Measurements from ENCODE around the gene MYBL2.

The MYBL2 gene

GRCh38 chr20:43727980-43728590, 61.2 kb downstream of the MYBL2 start:
- Histone ChIP-seq H3K27me3 (ENCODE audit: control insufficient read depth, insufficient read depth, low read length) (no peaks in the 10 kb centered on the region), H3K9ac (ENCODE audit: low read length) (no peak overlapping the region), H3K9me3 (ENCODE audit: control insufficient read depth, low read length) (no peaks in the 10 kb centered on the region), H3K36me3 (ENCODE audit: control insufficient read depth, insufficient read depth, low read length) (no peaks in the 10 kb centered on the region), H3K4me3 (ENCODE audit: low read length) (no peak overlapping the region), H3K4me1 (ENCODE audit: control insufficient read depth, insufficient read depth, low read length) (no peaks in the 10 kb centered on the region)

GRCh38 chr20:43728686-43729255, 61.9 kb downstream of the MYBL2 start:
- H3K4me1 ChIP-seq (ENCODE audit: control insufficient read depth, insufficient read depth, low read length) = no peaks in the 10 kb centered on the region

GRCh38 chr20:43731469-43731868, 64.6 kb downstream of the MYBL2 start:
- no peaks in the 10 kb centered on the region for H3K27me3 ChIP-seq (ENCODE audit: control insufficient read depth, insufficient read depth, low read length)
- H3K9me3 ChIP-seq (ENCODE audit: control insufficient read depth, low read length) = no peaks in the 10 kb centered on the region
- H3K4me1 ChIP-seq (ENCODE audit: control insufficient read depth, insufficient read depth, low read length) = peaks cover under 1% of the 10 kb centered on the region
- H3K36me3 ChIP-seq (ENCODE audit: control insufficient read depth, insufficient read depth, low read length) = no peaks in the 10 kb centered on the region
- no peak overlapping the region for H3K4me3 ChIP-seq (ENCODE audit: low read length)
- no peak overlapping the region for H3K9ac ChIP-seq (ENCODE audit: low read length)

More at GRCh38 chr20:43728686-43729255, 61.9 kb downstream of the MYBL2 start:
- Histone ChIP-seq H3K9ac (ENCODE audit: low read length) (no peak overlapping the region), H3K27me3 (ENCODE audit: control insufficient read depth, insufficient read depth, low read length) (no peaks in the 10 kb centered on the region), H3K36me3 (ENCODE audit: control insufficient read depth, insufficient read depth, low read length) (no peaks in the 10 kb centered on the region), H3K9me3 (ENCODE audit: control insufficient read depth, low read length) (no peaks in the 10 kb centered on the region), H3K4me3 (ENCODE audit: low read length) (no peak overlapping the region)

DNA sequence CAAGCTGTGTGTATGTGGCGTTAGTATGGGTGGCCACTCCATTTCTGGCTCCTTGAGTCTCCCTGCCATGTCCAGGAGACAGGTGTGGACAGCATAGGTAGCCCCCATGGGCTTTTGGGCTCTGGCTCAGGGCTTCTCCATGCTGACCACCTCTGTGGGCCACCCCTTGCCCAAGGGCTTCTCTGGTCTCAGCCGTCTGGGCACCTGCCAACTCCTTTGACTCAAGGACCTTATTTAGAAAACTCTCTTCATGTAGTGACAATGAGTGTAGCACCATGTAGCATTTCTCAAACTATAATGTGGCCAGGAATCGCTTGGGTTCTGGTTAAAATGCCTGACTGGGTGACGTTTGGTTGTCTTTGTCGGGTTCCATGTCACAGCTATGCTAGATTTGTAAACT, 65.0 kb downstream of the MYBL2 start:
- no peaks in the 10 kb centered on the region for H3K27me3 ChIP-seq (ENCODE audit: control insufficient read depth, insufficient read depth, low read length)

DNA sequence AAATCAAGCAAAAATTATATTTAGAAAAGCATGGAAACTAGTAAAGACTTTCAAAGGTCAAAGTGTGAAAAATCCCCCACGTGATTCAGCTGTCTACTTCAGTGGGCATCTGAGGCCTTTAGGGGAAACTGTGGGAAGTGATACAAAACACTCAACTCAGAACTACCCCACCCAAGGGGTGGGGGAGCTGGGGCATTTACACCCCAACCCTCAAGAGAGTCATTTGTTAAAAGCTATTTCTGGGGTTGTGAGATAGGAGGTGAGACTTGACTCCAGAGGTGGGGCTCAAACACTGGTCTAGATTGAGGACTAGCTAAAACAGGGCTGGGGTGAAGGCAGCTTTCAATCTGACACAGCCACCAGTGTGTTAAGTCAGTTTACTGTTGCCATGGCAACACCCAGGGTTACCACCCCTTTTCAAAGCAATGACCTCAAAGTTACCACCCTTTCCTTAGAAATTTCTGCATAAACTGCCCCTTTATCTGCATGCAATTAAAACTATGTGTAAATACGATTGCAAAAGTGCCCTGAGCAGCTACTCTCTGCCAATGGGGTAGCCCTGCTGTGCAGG, 69.8 kb downstream of the MYBL2 start:
- peaks cover 16% of the 10 kb centered on the region for H3K4me1 ChIP-seq (ENCODE audit: control insufficient read depth, insufficient read depth, low read length)
- no peaks in the 10 kb centered on the region for H3K9me3 ChIP-seq (ENCODE audit: control insufficient read depth, low read length)
- H3K36me3 ChIP-seq (ENCODE audit: control insufficient read depth, insufficient read depth, low read length) = no peaks in the 10 kb centered on the region
- no peaks in the 10 kb centered on the region for H3K27me3 ChIP-seq (ENCODE audit: control insufficient read depth, insufficient read depth, low read length)
- no peak overlapping the region for H3K4me3 ChIP-seq (ENCODE audit: low read length)
- no peak overlapping the region for H3K9ac ChIP-seq (ENCODE audit: low read length)

More for the DNA sequence above, 65.0 kb downstream of the MYBL2 start:
- Histone ChIP-seq H3K36me3 (ENCODE audit: control insufficient read depth, insufficient read depth, low read length) (no peaks in the 10 kb centered on the region), H3K4me3 (ENCODE audit: low read length) (no peak overlapping the region), H3K9me3 (ENCODE audit: control insufficient read depth, low read length) (no peaks in the 10 kb centered on the region), H3K4me1 (ENCODE audit: control insufficient read depth, insufficient read depth, low read length) (peaks cover 5% of the 10 kb centered on the region), H3K9ac (ENCODE audit: low read length) (no peak overlapping the region)

DNA sequence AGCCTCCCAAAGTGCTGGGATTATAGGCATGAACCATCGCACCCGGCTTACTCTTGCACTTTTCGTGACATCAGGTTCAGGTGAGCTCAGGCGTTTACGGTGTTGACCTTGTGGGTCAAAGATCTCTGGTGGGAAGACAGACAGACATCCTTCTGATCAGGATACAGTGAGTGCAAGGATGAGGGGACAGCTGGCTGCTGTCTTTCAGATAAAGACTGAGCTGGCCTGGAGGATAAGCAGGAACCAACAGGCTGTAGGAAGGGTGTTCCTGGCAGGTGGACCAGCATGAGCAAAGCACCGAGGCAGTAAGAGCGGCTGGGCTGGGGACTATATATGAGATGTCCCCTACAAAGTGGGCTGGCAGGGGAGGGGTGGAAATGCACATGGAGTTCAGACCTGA, 71.0 kb downstream of the MYBL2 start:
- H3K27me3 ChIP-seq (ENCODE audit: control insufficient read depth, insufficient read depth, low read length) = no peaks in the 10 kb centered on the region
- H3K9ac ChIP-seq (ENCODE audit: low read length) = no peak overlapping the region
- H3K4me3 ChIP-seq (ENCODE audit: low read length) = no peak overlapping the region
- peaks cover 16% of the 10 kb centered on the region for H3K4me1 ChIP-seq (ENCODE audit: control insufficient read depth, insufficient read depth, low read length)
- H3K9me3 ChIP-seq (ENCODE audit: control insufficient read depth, low read length) = no peaks in the 10 kb centered on the region
- H3K36me3 ChIP-seq (ENCODE audit: control insufficient read depth, insufficient read depth, low read length) = no peaks in the 10 kb centered on the region

- Histone ChIP-seq H3K4me1 (ENCODE audit: control insufficient read depth, insufficient read depth, low read length) (peaks cover 16% of the 10 kb centered on the region), H3K9me3 (ENCODE audit: control insufficient read depth, low read length) (no peaks in the 10 kb centered on the region), H3K4me3 (ENCODE audit: low read length) (no peak overlapping the region), H3K27me3 (ENCODE audit: control insufficient read depth, insufficient read depth, low read length) (no peaks in the 10 kb centered on the region), H3K9ac (ENCODE audit: low read length) (no peak overlapping the region), H3K36me3 (ENCODE audit: control insufficient read depth, insufficient read depth, low read length) (no peaks in the 10 kb centered on the region)
Measured at GRCh38 chr20:43739148-43739749, 72.3 kb downstream of the MYBL2 start.

DNA sequence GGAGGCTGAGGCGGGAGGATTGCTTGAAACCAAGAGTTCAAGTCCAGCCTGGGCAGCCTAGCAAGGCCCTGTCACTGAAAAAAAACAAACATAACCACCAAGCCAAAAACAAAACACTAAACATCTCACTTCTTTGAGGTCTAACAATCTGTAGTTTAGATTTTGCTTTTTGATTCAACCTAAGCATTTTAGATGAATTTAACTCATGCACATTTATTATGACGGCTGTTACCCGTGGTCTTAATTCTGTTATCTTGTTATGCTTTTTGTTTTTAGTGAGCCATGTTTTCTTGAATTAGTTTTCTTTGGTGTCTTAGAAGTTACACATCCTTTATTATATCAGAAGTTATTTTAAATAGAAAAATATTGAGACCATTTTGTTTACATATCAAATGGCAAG, 73.7 kb downstream of the MYBL2 start:
- Histone ChIP-seq H3K9me3 (ENCODE audit: control insufficient read depth, low read length) (no peaks in the 10 kb centered on the region), H3K27me3 (ENCODE audit: control insufficient read depth, insufficient read depth, low read length) (peaks cover 4% of the 10 kb centered on the region), H3K36me3 (ENCODE audit: control insufficient read depth, insufficient read depth, low read length) (no peaks in the 10 kb centered on the region), H3K4me1 (ENCODE audit: control insufficient read depth, insufficient read depth, low read length) (peaks cover 28% of the 10 kb centered on the region), H3K9ac (ENCODE audit: low read length) (no peak overlapping the region), H3K4me3 (ENCODE audit: low read length) (no peak overlapping the region)

DNA sequence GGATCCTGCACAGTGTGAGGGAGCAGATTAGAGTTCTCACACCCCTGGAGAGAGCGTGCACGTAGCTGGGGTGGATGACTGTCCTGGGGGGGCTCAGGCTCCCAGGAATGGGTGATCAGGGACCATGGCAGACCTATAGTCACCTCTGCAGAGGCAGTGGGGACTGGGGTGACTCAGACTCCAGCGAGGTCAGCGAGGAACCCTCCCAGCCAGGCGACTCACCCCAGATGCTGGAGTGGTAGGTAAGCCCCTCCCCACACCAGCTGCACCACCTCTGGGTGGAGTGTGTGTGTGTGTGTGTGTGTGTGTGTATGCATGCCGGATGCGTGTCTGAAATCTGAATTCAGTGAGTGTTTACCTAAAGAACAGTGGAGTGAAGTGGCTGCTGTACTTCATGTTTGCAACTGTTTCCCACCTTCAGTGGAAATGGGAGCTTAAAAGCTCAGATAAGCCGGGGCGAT, 77.3 kb downstream of the MYBL2 start:
- H3K36me3 ChIP-seq (ENCODE audit: control insufficient read depth, insufficient read depth, low read length) = no peaks in the 10 kb centered on the region
- H3K9me3 ChIP-seq (ENCODE audit: control insufficient read depth, low read length) = no peaks in the 10 kb centered on the region
- peaks cover 7% of the 10 kb centered on the region for H3K27me3 ChIP-seq (ENCODE audit: control insufficient read depth, insufficient read depth, low read length)
- H3K9ac ChIP-seq (ENCODE audit: low read length) = no peak overlapping the region
- H3K4me3 ChIP-seq (ENCODE audit: low read length) = no peak overlapping the region
- H3K4me1 ChIP-seq (ENCODE audit: control insufficient read depth, insufficient read depth, low read length) = peaks cover 33% of the 10 kb centered on the region

DNA sequence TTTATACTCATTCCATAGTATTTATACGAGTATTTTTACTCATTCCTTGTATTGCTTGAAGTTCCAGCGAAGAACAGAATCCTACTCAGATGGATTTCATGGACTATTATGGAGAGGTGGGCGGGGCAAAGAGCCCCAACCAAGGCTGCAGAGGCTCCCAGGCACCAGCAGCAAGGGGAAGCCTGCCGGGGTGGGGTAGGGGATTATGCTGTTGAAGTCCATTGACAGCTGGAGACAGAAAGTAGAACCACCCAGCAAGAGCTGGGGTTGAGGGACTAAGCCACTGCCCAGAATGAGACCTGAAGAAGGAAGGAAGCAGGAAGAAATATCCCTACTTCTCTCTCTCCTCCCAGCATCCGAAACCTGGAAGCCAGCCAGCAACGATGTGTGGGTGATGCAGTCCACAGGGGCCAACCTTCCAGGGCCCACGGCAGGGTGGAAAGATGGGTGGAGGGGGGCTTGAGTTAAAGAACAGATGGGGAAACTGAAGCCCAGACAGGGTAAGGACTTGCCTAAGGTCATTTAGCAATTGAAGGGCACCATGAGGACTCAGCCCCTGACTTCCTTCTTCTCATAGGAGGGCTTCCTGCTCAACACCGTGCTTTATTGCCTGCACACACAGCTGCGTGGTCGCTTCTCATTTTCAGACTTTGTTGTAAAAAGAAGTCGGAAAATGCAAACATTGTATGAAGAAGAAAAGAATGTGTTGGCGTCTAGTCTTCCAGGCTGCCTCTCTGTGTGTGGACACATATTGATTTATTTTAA, 78.2 kb downstream of the MYBL2 start:
- H3K4me1 ChIP-seq (ENCODE audit: control insufficient read depth, insufficient read depth, low read length) = peaks cover 27% of the 10 kb centered on the region
- H3K9me3 ChIP-seq (ENCODE audit: control insufficient read depth, low read length) = no peaks in the 10 kb centered on the region
- no peak overlapping the region for H3K4me3 ChIP-seq (ENCODE audit: low read length)
- peaks cover 16% of the 10 kb centered on the region for H3K27me3 ChIP-seq (ENCODE audit: control insufficient read depth, insufficient read depth, low read length)
- no peak overlapping the region for H3K9ac ChIP-seq (ENCODE audit: low read length)
- no peaks in the 10 kb centered on the region for H3K36me3 ChIP-seq (ENCODE audit: control insufficient read depth, insufficient read depth, low read length)

- H3K36me3 ChIP-seq (ENCODE audit: control insufficient read depth, insufficient read depth, low read length) = no peaks in the 10 kb centered on the region
- peak overlapping the region; percentile 17 for H3K9ac ChIP-seq (ENCODE audit: low read length)
- H3K9me3 ChIP-seq (ENCODE audit: control insufficient read depth, low read length) = no peaks in the 10 kb centered on the region
- H3K27me3 ChIP-seq (ENCODE audit: control insufficient read depth, insufficient read depth, low read length) = peaks cover 17% of the 10 kb centered on the region
- H3K4me3 ChIP-seq (ENCODE audit: low read length) = no peak overlapping the region
- peaks cover 27% of the 10 kb centered on the region for H3K4me1 ChIP-seq (ENCODE audit: control insufficient read depth, insufficient read depth, low read length)
Measured at GRCh38 chr20:43746344-43747137, 79.6 kb downstream of the MYBL2 start.
